Mesenchymal stem cell (in vitro differentiated cells and primary cell): Measurements from ENCODE around the gene GPR34.

Experiments used
- DNase-seq: peaks from one replicate; pipeline ENCODE4 v3.0.0-alpha.2; 2013
- H2AFZ ChIP-seq: one replicate; pipeline ENCODE4 v1.6.1; 2013; ENCODE audit warnings: low read depth, mild to moderate bottlenecking, control low read depth, inconsistent platforms, low read length, moderate library complexity
- H2AK5ac ChIP-seq: 2 replicates; pipeline ENCODE4 v1.6.1; 2013; ENCODE audit warnings: low read length, moderate library complexity, mild to moderate bottlenecking, inconsistent platforms; ENCODE audit not compliant: severe bottlenecking
- H2BK120ac ChIP-seq: one replicate; pipeline ENCODE4 v1.6.1; 2013; ENCODE audit warnings: low read depth, mild to moderate bottlenecking, inconsistent platforms, low read length, moderate library complexity
- H2BK12ac ChIP-seq, 2 experiments: one replicate each; pipeline ENCODE4 v1.6.1; 2013; ENCODE audit warnings: inconsistent platforms in 2 of 2, low read length in 2 of 2, mild to moderate bottlenecking in 2 of 2, moderate library complexity in 2 of 2, control low read depth in 1 of 2
- H2BK15ac ChIP-seq: one replicate; pipeline ENCODE4 v1.6.1; 2013; ENCODE audit warnings: mild to moderate bottlenecking, low read depth, inconsistent platforms; ENCODE audit not compliant: poor library complexity, severe bottlenecking
- H2BK5ac ChIP-seq: 2 replicates; pipeline ENCODE4 v1.6.1; 2013; ENCODE audit warnings: low read depth, mild to moderate bottlenecking, low read length, control low read depth, inconsistent platforms; ENCODE audit not compliant: poor library complexity, severe bottlenecking
- H3K14ac ChIP-seq, 2 experiments: one replicate each; pipeline ENCODE4 v1.6.1; 2013; ENCODE audit warnings: inconsistent platforms in 2 of 2, low read length in 2 of 2, control low read depth in 1 of 2, mild to moderate bottlenecking in 1 of 2, moderate library complexity in 1 of 2
- H3K18ac ChIP-seq, 2 experiments: one replicate each; pipeline ENCODE4 v1.6.1; 2013; ENCODE audit warnings: inconsistent platforms in 2 of 2, low read length in 2 of 2, control low read depth in 1 of 2, low read depth in 1 of 2, mild to moderate bottlenecking in 1 of 2
- H3K23ac ChIP-seq, 2 experiments: one replicate each; pipeline ENCODE4 v1.6.1; 2013; ENCODE audit warnings: inconsistent platforms in 2 of 2, low read length in 2 of 2, mild to moderate bottlenecking in 2 of 2, moderate library complexity in 2 of 2, control low read depth in 1 of 2
- H3K27ac ChIP-seq: 2 replicates; pipeline ENCODE4 v1.5.1; 2013; ENCODE audit warnings: mild to moderate bottlenecking, moderate library complexity, low read length, control low read depth, inconsistent platforms; ENCODE audit not compliant: poor library complexity, severe bottlenecking
- H3K27me3 ChIP-seq, 2 experiments: 2 replicates each; pipeline versions ENCODE4 v1.6.1 to v1.7.0; 2013; ENCODE audit warnings: low read length in 2 of 2, mild to moderate bottlenecking in 2 of 2, moderate library complexity in 2 of 2, control low read depth in 1 of 2, inconsistent platforms in 1 of 2; ENCODE audit not compliant: control insufficient read depth in 1 of 2, insufficient read depth in 1 of 2
- H3K36me3 ChIP-seq, 2 experiments: 2 replicates each; pipeline versions ENCODE4 v1.6.1 to v1.7.0; 2013; ENCODE audit warnings: low read length in 2 of 2, control low read depth in 1 of 2, inconsistent platforms in 1 of 2, low read depth in 1 of 2, mild to moderate bottlenecking in 1 of 2; ENCODE audit not compliant: insufficient read depth in 2 of 2, control insufficient read depth in 1 of 2
- H3K4ac ChIP-seq, 2 experiments: one replicate each; pipeline ENCODE4 v1.6.1; 2013; ENCODE audit warnings: inconsistent platforms in 2 of 2, low read length in 2 of 2, mild to moderate bottlenecking in 2 of 2, moderate library complexity in 2 of 2, control low read depth in 1 of 2, low read depth in 1 of 2
- H3K4me1 ChIP-seq: 2 replicates; pipeline ENCODE4 v1.6.1; 2013; ENCODE audit warnings: low read depth, low read length, control low read depth; ENCODE audit not compliant: control insufficient read depth, insufficient read depth
- H3K4me2 ChIP-seq: 2 replicates; pipeline ENCODE4 v1.6.1; 2013; ENCODE audit warnings: low read length, mild to moderate bottlenecking, inconsistent platforms; ENCODE audit not compliant: poor library complexity, severe bottlenecking
- H3K4me3 ChIP-seq, 2 experiments: 2 replicates each; pipeline versions ENCODE4 v1.5.1 to v1.7.0; 2013; ENCODE audit warnings: low read length in 2 of 2, mild to moderate bottlenecking in 2 of 2, control low read depth in 1 of 2, low read depth in 1 of 2; ENCODE audit not compliant: insufficient read depth in 1 of 2
- H3K79me1 ChIP-seq: replicated peaks from 2 replicates; pipeline ENCODE4 v1.6.1; 2013; ENCODE audit warnings: mild to moderate bottlenecking, control low read depth, low read length, inconsistent platforms; ENCODE audit not compliant: poor library complexity, severe bottlenecking
- H3K9ac ChIP-seq: 2 replicates; pipeline ENCODE4 v1.7.0; 2013; ENCODE audit warnings: mild to moderate bottlenecking, low read length, moderate library complexity
- H3K9me3 ChIP-seq: 2 replicates; pipeline ENCODE4 v1.7.0; 2013; ENCODE audit warnings: mild to moderate bottlenecking, low read length; ENCODE audit not compliant: control insufficient read depth
- H4K8ac ChIP-seq: one replicate; pipeline ENCODE4 v1.6.1; 2013; ENCODE audit warnings: inconsistent platforms, mild to moderate bottlenecking, low read length, moderate library complexity
- H4K91ac ChIP-seq: one replicate; pipeline ENCODE4 v1.6.1; 2013; ENCODE audit warnings: mild to moderate bottlenecking, low read length, inconsistent platforms
- WGBS: methylation state at CpG from one replicate; pipeline ENCODE4 v1.1.7; 2013; ENCODE audit warnings: mixed read lengths; 5-methylcytosine and 5-hydroxymethylcytosine counted together

The GPR34 gene

GRCh38 chrX:41689711-41690110 is 938 bp downstream of the GPR34 start:
- H2AFZ ChIP-seq = no peak overlapping the region
- H3K18ac ChIP-seq = no peak overlapping the region
- H3K36me3 ChIP-seq = no peaks in the 10 kb centered on the region
- no peak overlapping the region for H3K4ac ChIP-seq
- no peaks in the 10 kb centered on the region for H3K9me3 ChIP-seq
- H3K23ac ChIP-seq = no peak overlapping the region
- H3K4me2 ChIP-seq = no peak overlapping the region
- no peaks in the 10 kb centered on the region for H3K4me1 ChIP-seq
- no peak overlapping the region for H2BK5ac ChIP-seq
- DNase-seq = no peak
- H2AK5ac ChIP-seq = no peak overlapping the region
- peaks cover 3% of the 10 kb centered on the region for H3K79me1 ChIP-seq
- no peak overlapping the region for H3K4me3 ChIP-seq
- H2BK15ac ChIP-seq = no peak overlapping the region
- no peak overlapping the region for H4K91ac ChIP-seq
- WGBS = no CpG with 5 or more reads among the region's 3 CpGs
- no peak overlapping the region for H3K9ac ChIP-seq
- no peak overlapping the region for H3K27ac ChIP-seq
- H2BK120ac ChIP-seq = no peak overlapping the region
- H3K14ac ChIP-seq = no peak overlapping the region
- H4K8ac ChIP-seq = no peak overlapping the region
- H3K27me3 ChIP-seq = peaks cover 0 to 12% of the 10 kb centered on the region in 2 experiments
- H2BK12ac ChIP-seq = no peak overlapping the region

- no peak overlapping the region for H3K9ac ChIP-seq
- H2BK15ac ChIP-seq = no peak overlapping the region
- no peak overlapping the region for H3K4ac ChIP-seq
- H3K23ac ChIP-seq = no peak overlapping the region
- no peak overlapping the region for H2AFZ ChIP-seq
- H4K91ac ChIP-seq = no peak overlapping the region
- H3K14ac ChIP-seq = no peak overlapping the region
- 93% methylated on average over 1 of the region's 1 CpG for WGBS
- H3K9me3 ChIP-seq = no peaks in the 10 kb centered on the region
- H3K4me3 ChIP-seq = peak overlapping the region in 1 of 2 experiments; percentile 40
- no peak overlapping the region for H3K27ac ChIP-seq
- H2BK12ac ChIP-seq = no peak overlapping the region
- no peaks in the 10 kb centered on the region for H3K4me1 ChIP-seq
- no peak overlapping the region for H3K4me2 ChIP-seq
- no peak overlapping the region for H4K8ac ChIP-seq
- DNase-seq = no peak
- H3K27me3 ChIP-seq = peaks cover 0 to 12% of the 10 kb centered on the region in 2 experiments
- H2BK5ac ChIP-seq = no peak overlapping the region
- H3K36me3 ChIP-seq = no peaks in the 10 kb centered on the region
- no peak overlapping the region for H2BK120ac ChIP-seq
- H2AK5ac ChIP-seq = no peak overlapping the region
- H3K79me1 ChIP-seq = peaks cover 2% of the 10 kb centered on the region
- H3K18ac ChIP-seq = no peak overlapping the region
Observed at GRCh38 chrX:41692162-41692749, 3.5 kb downstream of the GPR34 start.

GRCh38 chrX:41693024-41693423 is 4.3 kb downstream of the GPR34 start:
- no peak overlapping the region for H4K8ac ChIP-seq
- no peak overlapping the region for H2AK5ac ChIP-seq
- no peak overlapping the region for H2AFZ ChIP-seq
- H3K23ac ChIP-seq = no peak overlapping the region
- no peak overlapping the region for H3K4ac ChIP-seq
- H3K36me3 ChIP-seq = no peaks in the 10 kb centered on the region
- no peak overlapping the region for H3K14ac ChIP-seq
- no peak overlapping the region for H3K18ac ChIP-seq
- H4K91ac ChIP-seq = no peak overlapping the region
- DNase-seq = no peak
- no peak overlapping the region for H3K4me3 ChIP-seq
- no peaks in the 10 kb centered on the region for H3K4me1 ChIP-seq
- peaks cover 2% of the 10 kb centered on the region for H3K79me1 ChIP-seq
- H3K27ac ChIP-seq = no peak overlapping the region
- no peak overlapping the region for H2BK12ac ChIP-seq
- no peak overlapping the region for H2BK120ac ChIP-seq
- no peak overlapping the region for H2BK15ac ChIP-seq
- H3K27me3 ChIP-seq = peaks cover 0 to 12% of the 10 kb centered on the region in 2 experiments
- H2BK5ac ChIP-seq = no peak overlapping the region
- H3K9ac ChIP-seq = no peak overlapping the region
- 100% methylated on average over 1 of the region's 3 CpGs for WGBS
- H3K9me3 ChIP-seq = no peaks in the 10 kb centered on the region
- no peak overlapping the region for H3K4me2 ChIP-seq

GRCh38 chrX:41695426-41695825 is 6.7 kb downstream of the GPR34 start:
- H3K4ac ChIP-seq = no peak overlapping the region
- no peak overlapping the region for H3K23ac ChIP-seq
- H3K36me3 ChIP-seq = no peaks in the 10 kb centered on the region
- H3K27ac ChIP-seq = no peak overlapping the region
- WGBS = 73% methylated on average over 5 of the region's 7 CpGs
- H3K9me3 ChIP-seq = no peaks in the 10 kb centered on the region
- no peak overlapping the region for H3K4me3 ChIP-seq
- H2BK12ac ChIP-seq = no peak overlapping the region
- peak; percentile 28 for DNase-seq
- H3K14ac ChIP-seq = no peak overlapping the region
- H3K79me1 ChIP-seq = peaks cover 2% of the 10 kb centered on the region
- no peak overlapping the region for H2BK120ac ChIP-seq
- no peak overlapping the region for H3K4me2 ChIP-seq
- peaks cover 0 to 9% of the 10 kb centered on the region in 2 experiments for H3K27me3 ChIP-seq
- no peaks in the 10 kb centered on the region for H3K4me1 ChIP-seq
- H2BK5ac ChIP-seq = no peak overlapping the region
- H2AK5ac ChIP-seq = no peak overlapping the region
- H3K18ac ChIP-seq = no peak overlapping the region
- H4K8ac ChIP-seq = no peak overlapping the region
- no peak overlapping the region for H2AFZ ChIP-seq
- no peak overlapping the region for H2BK15ac ChIP-seq
- no peak overlapping the region for H3K9ac ChIP-seq
- no peak overlapping the region for H4K91ac ChIP-seq
